GM12892 (cell line): ENCODE results near the gene WNT9B.

Experiments used
- POLR2A ChIP-seq: IDR thresholded peaks from 2 replicates; pipeline ENCODE4 v1.6.1; 2011; ENCODE audit warnings: low read depth, low read length, control low read depth
- POLR2AphosphoS5 ChIP-seq: IDR thresholded peaks from 2 replicates; pipeline ENCODE4 v1.6.1; 2011; ENCODE audit warnings: low read depth, low read length, control low read depth

- no peak for TF ChIP-seq POLR2A
- no peak for TF ChIP-seq POLR2AphosphoS5
Observed at GRCh38 chr17:46854515-46854914, 3.1 kb downstream of the WNT9B start.
